ENCODE data around the gene LRRC4B. TPM values are rescaled to one million over a fixed set of nuclear protein-coding genes. Genes with fewer than 3 reads are reported as not detected.

LRRC4B gene
- total RNA-seq, 1 donor from 2014 or later: 0.69 TPM

- TF ChIP-seq CTCF (conservative IDR thresholded peaks at IDR 0.05; ENCODE audit: low read depth, low read length): no peak
- DNase-seq (ENCODE audit: low read depth): no peak
- H3K4me3 ChIP-seq (ENCODE audit: low read depth, low read length): no peak overlapping the region
Observed at GRCh38 chr19:50496189-50497021, 71.8 kb downstream of the LRRC4B start.

DNA sequence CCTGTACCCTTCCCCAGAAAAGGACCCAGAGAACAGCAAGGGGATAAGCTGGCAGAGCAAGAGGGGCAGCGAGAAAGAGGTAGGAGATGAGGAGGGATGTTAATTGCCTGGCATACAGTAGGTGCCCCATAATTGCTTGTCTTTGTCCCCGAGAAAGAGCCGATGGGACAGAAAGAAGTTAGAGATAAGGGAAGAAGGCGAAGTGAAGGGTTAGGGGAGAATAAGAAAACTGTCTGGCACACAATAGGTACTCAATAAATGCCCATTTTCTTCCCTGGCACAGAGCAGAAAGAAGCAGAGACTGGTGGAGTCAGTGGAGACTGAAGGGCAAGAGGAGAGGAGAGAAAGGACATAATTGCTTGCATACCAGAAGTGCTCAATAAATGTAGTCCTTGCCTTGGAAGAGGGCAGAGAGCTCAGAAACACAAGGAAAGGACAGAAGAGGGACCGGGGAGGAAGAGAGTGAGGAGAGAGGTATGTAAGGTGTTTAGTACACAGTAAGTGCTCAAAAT is 73.2 kb downstream of the LRRC4B start:
- TF ChIP-seq CTCF (conservative IDR thresholded peaks at IDR 0.05; ENCODE audit: low read depth, low read length): no peak
- no peak overlapping the region for H3K4me3 ChIP-seq (ENCODE audit: low read depth, low read length)
- DNase-seq (ENCODE audit: low read depth): no peak

GRCh38 chr19:50494186-50495019 is 73.8 kb downstream of the LRRC4B start:
- DNase-seq (ENCODE audit: low read depth): no peak
- H3K4me3 ChIP-seq (ENCODE audit: low read depth, low read length): no peak overlapping the region
- TF ChIP-seq CTCF (conservative IDR thresholded peaks at IDR 0.05; ENCODE audit: low read depth, low read length): no peak

- no peak for DNase-seq (ENCODE audit: low read depth)
- no peak for TF ChIP-seq CTCF (conservative IDR thresholded peaks at IDR 0.05; ENCODE audit: low read depth, low read length)
- H3K4me3 ChIP-seq (ENCODE audit: low read depth, low read length): no peak overlapping the region
Observed at GRCh38 chr19:50493171-50493570, 75.1 kb downstream of the LRRC4B start.

DNA sequence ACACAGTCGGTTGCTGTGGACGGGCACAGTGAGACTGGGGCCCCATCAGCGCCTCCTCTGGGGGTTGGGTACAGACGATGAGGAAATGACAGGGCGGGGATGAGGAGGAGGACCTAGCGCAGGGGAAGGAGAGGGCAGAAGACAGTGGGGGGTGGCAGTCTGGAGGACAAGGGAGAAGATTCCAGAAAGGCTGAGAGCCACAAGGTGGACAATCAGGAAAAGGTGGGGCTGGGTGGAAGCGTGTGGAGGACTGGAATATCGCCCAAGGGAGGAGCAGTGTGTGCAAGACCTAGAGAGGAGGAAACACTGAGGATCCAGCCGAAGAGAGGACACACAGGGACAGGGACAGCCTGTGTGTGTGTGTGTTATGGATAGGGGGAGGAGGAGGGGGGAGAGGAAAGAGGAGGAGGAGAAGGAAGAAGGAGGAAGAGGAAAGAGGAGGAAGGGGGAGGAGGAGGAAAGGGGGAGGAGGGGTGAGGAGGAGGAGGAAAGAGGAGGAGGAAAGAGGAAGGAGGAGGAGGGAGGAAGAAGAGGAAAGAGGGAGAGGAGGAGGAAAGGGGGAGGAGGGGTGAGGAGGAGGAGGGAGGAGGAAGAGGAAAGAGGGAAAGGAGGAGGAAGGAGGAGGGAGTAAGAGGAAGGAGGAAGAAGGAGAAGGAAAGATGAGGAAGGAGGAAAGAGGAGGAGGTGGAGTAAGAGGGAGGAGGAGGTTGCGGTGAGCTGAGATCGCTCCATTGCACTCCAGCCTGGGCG is 75.8 kb downstream of the LRRC4B start:
- no peak overlapping the region for H3K4me3 ChIP-seq (ENCODE audit: low read depth, low read length)
- DNase-seq (ENCODE audit: low read depth): no peak
- TF ChIP-seq CTCF (conservative IDR thresholded peaks at IDR 0.05; ENCODE audit: low read depth, low read length): no peak

- no peak overlapping the region for H3K4me3 ChIP-seq (ENCODE audit: low read depth, low read length)
- no peak for TF ChIP-seq CTCF (conservative IDR thresholded peaks at IDR 0.05; ENCODE audit: low read depth, low read length)
- DNase-seq (ENCODE audit: low read depth): no peak
Observed at GRCh38 chr19:50490991-50491472, 77.2 kb downstream of the LRRC4B start.
